ENCODE data around the gene ACSBG1.

DNA sequence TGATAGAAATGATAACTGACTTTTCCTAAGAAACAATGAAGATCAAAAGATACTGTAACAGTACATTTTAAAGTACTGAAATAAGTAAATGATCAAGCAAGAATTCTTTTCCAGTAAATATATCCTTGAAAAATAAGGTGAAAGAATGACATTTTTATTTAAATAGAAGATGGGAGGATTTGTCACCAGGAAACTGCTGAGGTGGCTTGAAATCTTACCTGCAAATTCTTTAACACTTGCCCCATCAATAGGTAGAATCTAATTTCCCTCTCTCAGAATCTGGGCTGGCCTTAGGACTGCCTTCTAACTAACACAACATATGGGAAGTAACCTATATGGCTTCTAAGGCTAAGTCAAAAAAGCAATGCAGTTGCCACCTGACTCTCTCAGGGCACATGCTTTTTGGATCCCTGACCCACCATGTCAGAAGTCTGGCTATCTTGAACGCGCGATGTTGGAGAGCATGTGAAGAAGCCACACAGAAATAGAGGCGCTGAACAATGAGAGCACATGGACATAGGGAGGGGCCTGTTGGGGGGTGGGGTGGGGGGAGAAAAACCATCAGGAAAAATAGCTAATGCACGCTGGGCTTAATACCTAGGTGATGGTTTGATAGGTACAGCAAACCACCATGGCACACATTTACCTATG is 11.5 kb downstream of the ACSBG1 start:
- TF ChIP-seq, protein P1, sequence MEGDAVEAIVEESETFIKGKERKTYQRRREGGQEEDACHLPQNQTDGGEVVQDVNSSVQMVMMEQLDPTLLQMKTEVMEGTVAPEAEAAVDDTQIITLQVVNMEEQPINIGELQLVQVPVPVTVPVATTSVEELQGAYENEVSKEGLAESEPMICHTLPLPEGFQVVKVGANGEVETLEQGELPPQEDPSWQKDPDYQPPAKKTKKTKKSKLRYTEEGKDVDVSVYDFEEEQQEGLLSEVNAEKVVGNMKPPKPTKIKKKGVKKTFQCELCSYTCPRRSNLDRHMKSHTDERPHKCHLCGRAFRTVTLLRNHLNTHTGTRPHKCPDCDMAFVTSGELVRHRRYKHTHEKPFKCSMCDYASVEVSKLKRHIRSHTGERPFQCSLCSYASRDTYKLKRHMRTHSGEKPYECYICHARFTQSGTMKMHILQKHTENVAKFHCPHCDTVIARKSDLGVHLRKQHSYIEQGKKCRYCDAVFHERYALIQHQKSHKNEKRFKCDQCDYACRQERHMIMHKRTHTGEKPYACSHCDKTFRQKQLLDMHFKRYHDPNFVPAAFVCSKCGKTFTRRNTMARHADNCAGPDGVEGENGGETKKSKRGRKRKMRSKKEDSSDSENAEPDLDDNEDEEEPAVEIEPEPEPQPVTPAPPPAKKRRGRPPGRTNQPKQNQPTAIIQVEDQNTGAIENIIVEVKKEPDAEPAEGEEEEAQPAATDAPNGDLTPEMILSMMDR (IDR thresholded peaks at IDR 0.05; ENCODE audit: poor library complexity, severe bottlenecking) = no peak
- TF ChIP-seq, protein P2, sequence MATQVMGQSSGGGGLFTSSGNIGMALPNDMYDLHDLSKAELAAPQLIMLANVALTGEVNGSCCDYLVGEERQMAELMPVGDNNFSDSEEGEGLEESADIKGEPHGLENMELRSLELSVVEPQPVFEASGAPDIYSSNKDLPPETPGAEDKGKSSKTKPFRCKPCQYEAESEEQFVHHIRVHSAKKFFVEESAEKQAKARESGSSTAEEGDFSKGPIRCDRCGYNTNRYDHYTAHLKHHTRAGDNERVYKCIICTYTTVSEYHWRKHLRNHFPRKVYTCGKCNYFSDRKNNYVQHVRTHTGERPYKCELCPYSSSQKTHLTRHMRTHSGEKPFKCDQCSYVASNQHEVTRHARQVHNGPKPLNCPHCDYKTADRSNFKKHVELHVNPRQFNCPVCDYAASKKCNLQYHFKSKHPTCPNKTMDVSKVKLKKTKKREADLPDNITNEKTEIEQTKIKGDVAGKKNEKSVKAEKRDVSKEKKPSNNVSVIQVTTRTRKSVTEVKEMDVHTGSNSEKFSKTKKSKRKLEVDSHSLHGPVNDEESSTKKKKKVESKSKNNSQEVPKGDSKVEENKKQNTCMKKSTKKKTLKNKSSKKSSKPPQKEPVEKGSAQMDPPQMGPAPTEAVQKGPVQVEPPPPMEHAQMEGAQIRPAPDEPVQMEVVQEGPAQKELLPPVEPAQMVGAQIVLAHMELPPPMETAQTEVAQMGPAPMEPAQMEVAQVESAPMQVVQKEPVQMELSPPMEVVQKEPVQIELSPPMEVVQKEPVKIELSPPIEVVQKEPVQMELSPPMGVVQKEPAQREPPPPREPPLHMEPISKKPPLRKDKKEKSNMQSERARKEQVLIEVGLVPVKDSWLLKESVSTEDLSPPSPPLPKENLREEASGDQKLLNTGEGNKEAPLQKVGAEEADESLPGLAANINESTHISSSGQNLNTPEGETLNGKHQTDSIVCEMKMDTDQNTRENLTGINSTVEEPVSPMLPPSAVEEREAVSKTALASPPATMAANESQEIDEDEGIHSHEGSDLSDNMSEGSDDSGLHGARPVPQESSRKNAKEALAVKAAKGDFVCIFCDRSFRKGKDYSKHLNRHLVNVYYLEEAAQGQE (IDR thresholded peaks at IDR 0.05; ENCODE audit: borderline replicate concordance) = no peak
- TF ChIP-seq POLR2AphosphoS5 (IDR thresholded peaks at IDR 0.05) (no peak), EP300 (conservative IDR thresholded peaks at IDR 0.05; ENCODE audit: poor library complexity, severe bottlenecking) (no peak), EZH2 (IDR thresholded peaks at IDR 0.05; ENCODE audit: borderline replicate concordance, insufficient read depth, low read length, poor library complexity, severe bottlenecking) (no peak), TAF1 (IDR thresholded peaks at IDR 0.05; ENCODE audit: low read depth) (no peak), SMC3 (conservative IDR thresholded peaks at IDR 0.05; ENCODE audit: poor library complexity) (no peak), RAD21 (conservative IDR thresholded peaks at IDR 0.05) (no peak), MXI1 (conservative IDR thresholded peaks at IDR 0.05; ENCODE audit: poor library complexity, severe bottlenecking) (no peak)
